A549 (cell line): ENCODE measurements around the gene LASP1NB.

Experiments
- ATAC-seq, 2 experiments: fragments of 200-7000 bp in 1 of 2; fragments of >200 bp in 1 of 2; cut with Nextera tagmentation in 1 of 2; cut with Tn5 transposase in 1 of 2; 3 replicates each; pipeline versions ENCODE4 v1.8.0 to v1.9.1; 2018 to 2020; ENCODE audit warnings: mild to moderate bottlenecking in 1 of 2, moderate library complexity in 1 of 2
- CTCF ChIA-PET: fragments of 300-600 bp; sonication (Branson Sonifier 250); formaldehyde crosslinking; extraction: SDS; loops from one replicate; lab custom pipeline; 2021; ENCODE audit warnings: antibody characterized with exemption, inconsistent platforms; lab: Yijun Ruan, JAX
- POLR2A ChIA-PET: fragments of 350-600 bp; formaldehyde crosslinking; extraction: SDS; loops from one replicate; lab custom pipeline; 2021; ENCODE audit warnings: antibody characterized with exemption, inconsistent platforms; lab: Yijun Ruan, JAX
- DNase-seq, 2 experiments: peaks; one replicate each; pipeline versions ENCODE4 v3.0.0 to v3.0.0-alpha.2; 2011 to 2016; ENCODE audit warnings: low read depth in 1 of 2, low spot score in 1 of 2
- FAIRE-seq: peaks from 2 replicates; lab custom pipeline; 2011; peaks lifted over from hg19 to GRCh38; lab: Jason Lieb, UNC
- H3K27ac ChIP-seq, 2 experiments: fragments of >200 bp; sonication (Bioruptor Twin); formaldehyde crosslinking; 3 replicates each; pipeline ENCODE4 v1.5.1; 2016 to 2017
- H3K4me1 ChIP-seq: fragments of >200 bp; sonication (Bioruptor Twin); formaldehyde crosslinking; 3 replicates; pipeline ENCODE4 v1.6.1; 2016
- H3K4me2 ChIP-seq: fragments of >200 bp; sonication (Bioruptor Twin); formaldehyde crosslinking; 3 replicates; pipeline ENCODE4 v1.6.1; 2016
- H3K4me3 ChIP-seq: fragments of >200 bp; sonication (Bioruptor Twin); formaldehyde crosslinking; 3 replicates; pipeline ENCODE4 v1.5.1; 2016
- H3K9me3 ChIP-seq: fragments of >200 bp; sonication (Bioruptor Twin); formaldehyde crosslinking; 3 replicates; pipeline ENCODE4 v1.6.1; 2016
- BCL3 ChIP-seq: fragments of >200 bp; sonication (Bioruptor Twin); formaldehyde crosslinking; IDR thresholded peaks from 3 replicates; pipeline ENCODE4 v1.6.1; 2016
- CBX8 ChIP-seq: fragments of 200-600 bp; sonication (generic); IDR thresholded peaks from 2 replicates; pipeline ENCODE4 v1.6.1; 2016
- CHD2 ChIP-seq: fragments of 150-350 bp; IDR thresholded peaks from 2 replicates; pipeline ENCODE4 v1.6.1; 2014; ENCODE audit warnings: low read length; ENCODE audit not compliant: partially characterized antibody
- CTCF ChIP-seq: fragments of >200 bp; sonication (Bioruptor Twin); formaldehyde crosslinking; IDR thresholded peaks from 3 replicates; pipeline ENCODE4 v1.5.1; 2016
- E2F6 ChIP-seq: IDR thresholded peaks from 2 replicates; pipeline ENCODE4 v1.6.1; 2012; ENCODE audit warnings: low read depth, borderline replicate concordance
- FOSB ChIP-seq: fragments of 250-450 bp; sonication (Bioruptor Pico); IDR thresholded peaks from 2 replicates; pipeline ENCODE4 v1.5.0; 2020; ENCODE audit warnings: mild to moderate bottlenecking, moderate library complexity
- FOSL2 ChIP-seq, 2 experiments: fragments of 450-650 bp in 1 of 2; fragments of >200 bp in 1 of 2; sonication (Bioruptor Twin) in 1 of 2; formaldehyde crosslinking; IDR thresholded peaks; 2 replicates each; pipeline versions ENCODE4 v1.5.0 to v1.6.1; 2016 to 2020; ENCODE audit warnings: mild to moderate bottlenecking in 1 of 2, moderate library complexity in 1 of 2
- HEYL ChIP-seq: fragments of 250-450 bp; sonication (Bioruptor Pico); IDR thresholded peaks from 2 replicates; pipeline ENCODE4 v1.8.0; 2021; ENCODE audit warnings: mild to moderate bottlenecking, moderate library complexity
- JUNB ChIP-seq: fragments of >200 bp; sonication (Bioruptor Twin); formaldehyde crosslinking; IDR thresholded peaks from 2 replicates; pipeline ENCODE4 v1.6.1; 2016
- KDM5A ChIP-seq: fragments of 200-600 bp; sonication (generic); IDR thresholded peaks from 2 replicates; pipeline ENCODE4 v1.6.1; 2016; ENCODE audit warnings: antibody characterized with exemption, mild to moderate bottlenecking
- MAX ChIP-seq: IDR thresholded peaks from 2 replicates; pipeline ENCODE4 v1.6.1; 2012
- MAZ ChIP-seq: fragments of 150-350 bp; IDR thresholded peaks from 2 replicates; pipeline ENCODE4 v1.6.1; 2014; ENCODE audit warnings: antibody characterized with exemption, low read depth, low read length, borderline replicate concordance
- MYC ChIP-seq: IDR thresholded peaks from 2 replicates; pipeline ENCODE4 v1.6.1; 2012; ENCODE audit warnings: mild to moderate bottlenecking, inconsistent platforms, low read length, improper control_type of control experiment, borderline replicate concordance
- PBX3 ChIP-seq: IDR thresholded peaks from 2 replicates; pipeline ENCODE4 v1.6.1; 2012
- POLR2A ChIP-seq: IDR thresholded peaks from 2 replicates; pipeline ENCODE4 v1.6.1; 2012; ENCODE audit warnings: mild to moderate bottlenecking, low read length
- RAD21 ChIP-seq, 2 experiments: fragments of >200 bp in 1 of 2; sonication (Bioruptor Twin) in 1 of 2; formaldehyde crosslinking in 1 of 2; IDR thresholded peaks in 1 of 2; conservative IDR thresholded peaks in 1 of 2; 2 replicates in 1 of 2; 3 replicates in 1 of 2; pipeline ENCODE4 v1.6.1; 2012 to 2018; ENCODE audit warnings: inconsistent platforms in 1 of 2
- RARB ChIP-seq: fragments of 250-450 bp; sonication (Bioruptor Pico); IDR thresholded peaks from 2 replicates; pipeline ENCODE4 v1.8.0; 2021; ENCODE audit warnings: mild to moderate bottlenecking, moderate library complexity
- RCOR1 ChIP-seq: fragments of 150-350 bp; IDR thresholded peaks from 2 replicates; pipeline ENCODE4 v1.6.1; 2014; ENCODE audit warnings: antibody characterized with exemption, low read length, low read depth
- RNF2 ChIP-seq: fragments of 200-600 bp; sonication (generic); IDR thresholded peaks from 2 replicates; pipeline ENCODE4 v1.6.1; 2016; ENCODE audit warnings: low read depth, mild to moderate bottlenecking, antibody characterized with exemption, moderate library complexity, borderline replicate concordance
- SREBF2 ChIP-seq: fragments of 450-650 bp; IDR thresholded peaks from 2 replicates; pipeline ENCODE4 v1.6.1; 2014; ENCODE audit warnings: mild to moderate bottlenecking, moderate library complexity
- USF2 ChIP-seq: fragments of 450-650 bp; IDR thresholded peaks from 2 replicates; pipeline ENCODE4 v1.6.1; 2014; ENCODE audit warnings: antibody characterized with exemption
- ZFP36 ChIP-seq: fragments of 450-650 bp; IDR thresholded peaks from 2 replicates; pipeline ENCODE4 v1.6.1; 2014; ENCODE audit warnings: borderline replicate concordance; ENCODE audit not compliant: partially characterized antibody
- ZSCAN20 ChIP-seq: fragments of 250-450 bp; sonication (Bioruptor Pico); IDR thresholded peaks from 2 replicates; pipeline ENCODE4 v1.8.0; 2022; ENCODE audit warnings: mild to moderate bottlenecking, moderate library complexity
- WGBS: methylation state at CpG from one replicate; pipeline ENCODE4 v1.1.6; 2017; ENCODE audit errors: missing lambda C conversion rate; 5-methylcytosine and 5-hydroxymethylcytosine counted together

LASP1NB gene

GRCh38 chr17:38917259-38917658 lies 8.2 kb upstream of the LASP1NB start:
- TF ChIP-seq RAD21 (conservative IDR thresholded peaks at IDR 0.05 in 1 of 2, IDR thresholded peaks at IDR 0.05 in 1 of 2) = peak; percentile 21 to 36; a peak in 2 of 5 replicates
- no peak for TF ChIP-seq ZSCAN20
- TF ChIP-seq PBX3 = no peak
- TF ChIP-seq MAX = no peak
- peak; percentile 42; the same call in 2 of the 3 replicates for TF ChIP-seq CTCF
- no peak for TF ChIP-seq MAZ
- TF ChIP-seq CHD2 = no peak
- no peak overlapping the region for H3K4me3 ChIP-seq
- no peak overlapping the region for H3K27ac ChIP-seq
- peaks cover 23% of the 10 kb centered on the region for H3K4me1 ChIP-seq
- H3K4me2 ChIP-seq = no peak overlapping the region
- FAIRE-seq (peak; percentile 83), DNase-seq (no peak), ATAC-seq (no peak)
- POLR2A ChIA-PET = no interaction called here
- CTCF ChIA-PET = interaction anchor here (0.5 to 11.8 kb wide), 11 partner anchors 9 to 351 kb away, joined by 3 to 90 read pairs (median 4); partner anchors contain the start of gene LASP1
- WGBS = 89% methylated on average over 3 of the region's 3 CpGs
- H3K9me3 ChIP-seq = no peaks in the 10 kb centered on the region

GRCh38 chr17:38918129-38918913 lies 7.1 kb upstream of the LASP1NB start:
- TF ChIP-seq RCOR1 (no peak), CHD2 (no peak), RAD21 (conservative IDR thresholded peaks at IDR 0.05 in 1 of 2, IDR thresholded peaks at IDR 0.05 in 1 of 2) (peak; percentile 20 to 31; a peak in 2 of 5 replicates), FOSL2 (IDR thresholded peaks at IDR 0.05) (no peak), FOSL2 (CRISPR knock-in tag; IDR thresholded peaks at IDR 0.05) (no peak), CTCF (peak; percentile 29), MYC (no peak), CBX8 (no peak), POLR2A (no peak), FOSB (CRISPR knock-in tag) (no peak), JUNB (no peak)
- FAIRE-seq (no peak), DNase-seq (no peak), ATAC-seq (no peak)
- Histone ChIP-seq H3K4me2 (no peak overlapping the region), H3K4me1 (peaks cover 28% of the 10 kb centered on the region), H3K9me3 (no peaks in the 10 kb centered on the region), H3K27ac (no peak overlapping the region), H3K4me3 (no peak overlapping the region)
- ChIA-PET POLR2A (no interaction called here), CTCF (interaction anchor here (1.0 to 6.3 kb wide), 7 partner anchors 10 to 235 kb away, joined by 3 to 50 read pairs (median 5); partner anchors contain the start of genes FBXO47 and LASP1)
- 90% methylated on average over 37 of the region's 37 CpGs for WGBS

GRCh38 chr17:38918916-38919315 lies 6.5 kb upstream of the LASP1NB start:
- 87% methylated on average over 5 of the region's 5 CpGs for WGBS
- ATAC-seq = no peak

More at GRCh38 chr17:38918916-38919315, 6.5 kb upstream of the LASP1NB start:
- H3K4me3 ChIP-seq = no peak overlapping the region
- TF ChIP-seq MYC (no peak), USF2 (no peak), HEYL (CRISPR knock-in tag) (no peak), ZFP36 (no peak), BCL3 (no peak), E2F6 (no peak), RARB (CRISPR knock-in tag) (no peak), KDM5A (no peak), SREBF2 (no peak), MAZ (no peak), RNF2 (no peak)
- TF ChIP-seq, all 56 proteins: peak for 0
- ChIA-PET POLR2A (no interaction called here), CTCF (interaction anchor here (1.2 to 6.3 kb wide), 6 partner anchors 11 to 234 kb away, joined by 3 to 50 read pairs (median 6); partner anchors contain the start of genes FBXO47 and LASP1)
- no peak for DNase-seq
- Histone ChIP-seq H3K27ac (no peak overlapping the region), H3K4me1 (peaks cover 26% of the 10 kb centered on the region), H3K9me3 (no peaks in the 10 kb centered on the region), H3K4me2 (no peak overlapping the region)
- FAIRE-seq = no peak
